MM.1S (cell line): Measurements from ENCODE around the gene HEPACAM2.

ENCODE experiments used
- EZH2 ChIP-seq: fragments of 300-600 bp; sonication (generic); optimal IDR thresholded peaks from 2 replicates; pipeline ENCODE3; 2017; ENCODE audit warnings: low read depth, mild to moderate bottlenecking, antibody characterized with exemption, low read length, mixed read lengths
- EZH2phosphoT487 ChIP-seq: fragments of 300-600 bp; sonication (generic); IDR thresholded peaks from 2 replicates; pipeline ENCODE4 v1.6.1; 2018; ENCODE audit warnings: antibody characterized with exemption, low read length
- TF ChIP-seq, protein P1 (sequence below): fragments of 300-600 bp; sonication (generic); IDR thresholded peaks from 2 replicates; pipeline ENCODE4 v1.5.1; 2016; ENCODE audit warnings: antibody characterized with exemption, low read length, mixed read lengths

- TF ChIP-seq, protein P1, sequence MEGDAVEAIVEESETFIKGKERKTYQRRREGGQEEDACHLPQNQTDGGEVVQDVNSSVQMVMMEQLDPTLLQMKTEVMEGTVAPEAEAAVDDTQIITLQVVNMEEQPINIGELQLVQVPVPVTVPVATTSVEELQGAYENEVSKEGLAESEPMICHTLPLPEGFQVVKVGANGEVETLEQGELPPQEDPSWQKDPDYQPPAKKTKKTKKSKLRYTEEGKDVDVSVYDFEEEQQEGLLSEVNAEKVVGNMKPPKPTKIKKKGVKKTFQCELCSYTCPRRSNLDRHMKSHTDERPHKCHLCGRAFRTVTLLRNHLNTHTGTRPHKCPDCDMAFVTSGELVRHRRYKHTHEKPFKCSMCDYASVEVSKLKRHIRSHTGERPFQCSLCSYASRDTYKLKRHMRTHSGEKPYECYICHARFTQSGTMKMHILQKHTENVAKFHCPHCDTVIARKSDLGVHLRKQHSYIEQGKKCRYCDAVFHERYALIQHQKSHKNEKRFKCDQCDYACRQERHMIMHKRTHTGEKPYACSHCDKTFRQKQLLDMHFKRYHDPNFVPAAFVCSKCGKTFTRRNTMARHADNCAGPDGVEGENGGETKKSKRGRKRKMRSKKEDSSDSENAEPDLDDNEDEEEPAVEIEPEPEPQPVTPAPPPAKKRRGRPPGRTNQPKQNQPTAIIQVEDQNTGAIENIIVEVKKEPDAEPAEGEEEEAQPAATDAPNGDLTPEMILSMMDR: no peak
- TF ChIP-seq EZH2 (no peak), EZH2phosphoT487 (no peak)
These were observed 47.1 kb downstream of the HEPACAM2 start for GRCh38 chr7:93179173-93179572.
